Ishikawa (cell line): ENCODE measurements around the gene HSD11B2.

Experiments
- CEBPB ChIP-seq: IDR thresholded peaks from 2 replicates; pipeline ENCODE4 v1.6.1; 2012
- CREB1 ChIP-seq: IDR thresholded peaks from 2 replicates; pipeline ENCODE4 v1.6.1; 2012; ENCODE audit warnings: low read depth
- EGR1 ChIP-seq: IDR thresholded peaks from 2 replicates; pipeline ENCODE4 v1.6.1; 2012
- EP300 ChIP-seq: IDR thresholded peaks from 2 replicates; pipeline ENCODE4 v1.6.1; 2012; ENCODE audit warnings: borderline replicate concordance
- FOXM1 ChIP-seq: IDR thresholded peaks from 2 replicates; pipeline ENCODE4 v1.6.1; 2012; ENCODE audit warnings: low read depth, borderline replicate concordance
- NFIC ChIP-seq: IDR thresholded peaks from 2 replicates; pipeline ENCODE4 v1.6.1; 2012
- RAD21 ChIP-seq: IDR thresholded peaks from 2 replicates; pipeline ENCODE4 v1.6.1; 2012; ENCODE audit warnings: low read depth
- REST ChIP-seq: IDR thresholded peaks from 2 replicates; pipeline ENCODE4 v1.6.1; 2012; ENCODE audit warnings: low read depth, mild to moderate bottlenecking
- TAF1 ChIP-seq: IDR thresholded peaks from 2 replicates; pipeline ENCODE4 v1.6.1; 2012; ENCODE audit warnings: low read depth, mild to moderate bottlenecking
- TCF12 ChIP-seq: IDR thresholded peaks from 2 replicates; pipeline ENCODE4 v1.6.1; 2012; ENCODE audit warnings: low read depth
- TEAD4 ChIP-seq: IDR thresholded peaks from 2 replicates; pipeline ENCODE4 v1.6.1; 2012
- USF1 ChIP-seq: IDR thresholded peaks from 2 replicates; pipeline ENCODE4 v1.6.1; 2012
- YY1 ChIP-seq: IDR thresholded peaks from 2 replicates; pipeline ENCODE4 v1.6.1; 2012; ENCODE audit warnings: low read depth
- ZBTB7A ChIP-seq: IDR thresholded peaks from 2 replicates; pipeline ENCODE4 v1.6.1; 2012; ENCODE audit warnings: low read depth
- TF ChIP-seq, protein P1 (sequence below): IDR thresholded peaks from 2 replicates; pipeline ENCODE4 v1.6.1; 2012

The HSD11B2 gene

GRCh38 chr16:67437513-67437912 is 6.6 kb downstream of the HSD11B2 start:
- TF ChIP-seq TCF12 (no peak), CREB1 (no peak), TAF1 (no peak), EGR1 (no peak), USF1 (no peak), REST (no peak), EP300 (no peak), YY1 (no peak), RAD21 (no peak), CEBPB (no peak), NFIC (no peak), TEAD4 (no peak), ZBTB7A (no peak), FOXM1 (no peak)
- TF ChIP-seq, protein P1, sequence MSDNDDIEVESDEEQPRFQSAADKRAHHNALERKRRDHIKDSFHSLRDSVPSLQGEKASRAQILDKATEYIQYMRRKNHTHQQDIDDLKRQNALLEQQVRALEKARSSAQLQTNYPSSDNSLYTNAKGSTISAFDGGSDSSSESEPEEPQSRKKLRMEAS: no peak

DNA sequence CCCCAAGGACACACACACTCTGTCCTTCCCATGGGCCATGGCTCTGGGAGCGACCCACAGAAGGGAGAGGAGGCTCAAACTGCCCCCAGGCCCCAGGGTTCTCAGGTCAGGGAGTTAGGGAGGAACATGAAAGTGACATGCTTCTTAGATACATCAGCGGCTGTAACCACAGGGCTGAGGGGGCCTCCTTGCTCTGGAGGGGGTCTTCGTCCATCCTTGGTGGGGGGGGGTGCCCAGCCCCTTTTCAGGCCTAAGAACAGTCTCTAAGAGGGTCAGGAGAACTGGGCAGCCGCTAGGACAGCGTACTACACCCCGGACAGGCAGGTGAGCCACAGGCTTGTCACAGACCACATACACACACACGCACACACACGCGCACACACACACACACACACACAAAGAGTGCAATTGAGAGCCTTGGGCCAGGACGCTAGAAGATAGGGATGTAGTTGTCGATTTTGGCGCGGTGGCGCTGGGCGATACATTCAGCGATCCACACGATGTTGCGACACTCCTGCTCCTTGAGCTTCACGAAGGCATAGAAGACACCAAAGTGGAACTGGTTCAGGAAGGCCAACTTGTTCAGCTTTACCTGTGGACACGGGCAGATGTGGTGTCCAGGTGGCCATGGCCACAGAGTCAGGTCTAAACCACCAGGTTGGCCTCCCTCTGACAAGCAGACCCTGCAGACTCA is 7.3 kb downstream of the HSD11B2 start:
- TF ChIP-seq ZBTB7A (no peak), CREB1 (no peak), USF1 (no peak), EP300 (no peak), YY1 (no peak), FOXM1 (no peak), REST (no peak), EGR1 (no peak), RAD21 (no peak), TCF12 (no peak), CEBPB (no peak), TAF1 (no peak), TEAD4 (no peak), NFIC (no peak)
- TF ChIP-seq, protein P1: no peak

DNA sequence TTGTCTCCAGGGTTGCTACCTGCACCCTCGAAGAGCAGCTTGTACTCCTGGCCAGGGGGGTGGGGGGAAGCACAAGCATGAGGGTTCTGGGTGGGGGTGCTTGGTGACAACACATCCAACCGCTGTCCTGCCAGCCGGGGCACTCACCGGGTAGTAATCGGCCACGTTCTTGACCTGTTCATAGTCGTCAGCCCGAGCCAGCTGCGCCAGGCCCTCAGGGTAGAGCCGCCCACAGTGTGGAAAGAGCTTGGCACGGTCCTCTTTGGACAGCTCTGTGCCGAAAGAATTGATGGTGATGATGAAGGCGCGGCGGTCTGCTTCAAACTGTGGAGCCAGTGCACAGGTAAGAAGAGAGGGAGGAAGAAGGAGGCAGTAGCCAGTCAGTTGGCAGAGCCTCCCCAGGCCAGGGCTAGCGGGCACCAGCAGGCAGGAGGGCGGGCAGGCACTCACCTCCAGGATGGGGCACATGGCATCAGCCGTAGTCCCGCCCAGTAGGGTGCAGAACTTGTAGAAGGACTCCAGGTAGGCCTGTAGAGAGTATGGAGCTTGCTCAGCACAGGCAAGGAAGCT is 8.0 kb downstream of the HSD11B2 start:
- TF ChIP-seq NFIC (no peak), EGR1 (no peak), REST (no peak), TCF12 (no peak), ZBTB7A (no peak), CEBPB (no peak), TAF1 (no peak), FOXM1 (no peak), EP300 (no peak), CREB1 (no peak), USF1 (no peak), YY1 (no peak), TEAD4 (no peak)
- TF ChIP-seq, protein P1: no peak
